GM21723 (cell line): ENCODE data around the gene AK3.
"Not testable (repeated sequence)": the region's sequence is repeated elsewhere in the genome, so short reads cannot be mapped to it uniquely, and the experiment has no call there.

Source experiments
- ATAC-seq: cut with Tn5 transposase; IDR thresholded peaks from one replicate; pipeline ENCODE4 v1.9.1; 2021; ENCODE audit warnings: mild to moderate bottlenecking, moderate library complexity; ENCODE audit not compliant: unreplicated experiment

Gene AK3

DNA sequence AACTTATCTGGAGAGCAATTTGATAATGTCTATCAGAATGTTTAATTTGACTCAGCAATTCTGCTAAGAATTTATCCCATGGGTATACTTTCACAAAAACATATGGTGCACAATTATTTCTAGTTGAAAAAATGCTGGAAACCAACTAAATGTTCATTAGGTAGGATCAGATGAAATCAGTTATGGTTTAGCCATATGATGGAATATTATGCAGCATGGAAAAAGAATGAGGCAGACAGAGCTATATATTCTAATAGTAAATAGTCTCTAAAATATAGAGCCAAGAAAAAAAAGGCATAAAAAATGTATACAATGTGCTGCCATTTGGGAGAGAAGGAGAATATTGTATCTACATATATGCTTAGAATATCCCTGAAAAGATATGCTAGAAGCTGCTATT is 71.1 kb downstream of the AK3 start:
- no peak for ATAC-seq

DNA sequence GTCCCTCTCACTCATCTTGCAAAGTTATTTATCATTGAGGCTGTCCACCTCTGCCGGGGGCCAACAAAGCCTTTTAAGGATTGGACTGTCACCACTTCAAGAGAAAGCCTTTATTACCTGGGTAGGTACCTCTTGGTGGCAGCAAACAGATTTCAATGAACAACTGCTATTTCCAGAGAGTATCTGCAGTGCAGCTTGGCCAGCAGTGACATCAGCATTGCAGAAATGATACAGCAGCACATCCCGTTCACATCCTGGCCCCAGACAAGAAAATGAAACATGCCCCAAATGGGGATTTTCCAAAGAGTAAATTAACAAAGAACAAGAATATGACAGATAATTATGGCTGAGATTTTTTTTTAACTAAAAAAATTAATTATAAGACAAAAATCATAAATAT is 72.4 kb downstream of the AK3 start:
- no peak for ATAC-seq

DNA sequence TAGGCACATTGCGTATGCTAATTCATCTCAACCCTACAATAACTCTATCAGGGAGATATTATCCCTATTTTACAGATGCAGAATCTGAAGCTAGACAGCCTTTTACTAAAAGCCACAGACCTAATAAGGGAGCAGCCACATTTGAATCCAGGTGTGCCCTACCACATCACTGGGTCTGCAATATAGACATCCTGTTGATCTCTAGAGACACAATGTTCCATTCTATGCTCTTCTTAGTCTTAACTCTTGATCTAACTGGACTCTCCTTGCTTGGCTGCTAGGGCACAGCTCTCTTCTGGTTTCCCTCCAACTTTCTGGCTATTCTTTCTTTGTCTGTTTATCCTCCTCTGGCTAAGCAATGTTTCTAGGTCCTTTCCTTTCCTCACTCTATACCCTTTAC is 73.3 kb downstream of the AK3 start:
- ATAC-seq: no peak

DNA sequence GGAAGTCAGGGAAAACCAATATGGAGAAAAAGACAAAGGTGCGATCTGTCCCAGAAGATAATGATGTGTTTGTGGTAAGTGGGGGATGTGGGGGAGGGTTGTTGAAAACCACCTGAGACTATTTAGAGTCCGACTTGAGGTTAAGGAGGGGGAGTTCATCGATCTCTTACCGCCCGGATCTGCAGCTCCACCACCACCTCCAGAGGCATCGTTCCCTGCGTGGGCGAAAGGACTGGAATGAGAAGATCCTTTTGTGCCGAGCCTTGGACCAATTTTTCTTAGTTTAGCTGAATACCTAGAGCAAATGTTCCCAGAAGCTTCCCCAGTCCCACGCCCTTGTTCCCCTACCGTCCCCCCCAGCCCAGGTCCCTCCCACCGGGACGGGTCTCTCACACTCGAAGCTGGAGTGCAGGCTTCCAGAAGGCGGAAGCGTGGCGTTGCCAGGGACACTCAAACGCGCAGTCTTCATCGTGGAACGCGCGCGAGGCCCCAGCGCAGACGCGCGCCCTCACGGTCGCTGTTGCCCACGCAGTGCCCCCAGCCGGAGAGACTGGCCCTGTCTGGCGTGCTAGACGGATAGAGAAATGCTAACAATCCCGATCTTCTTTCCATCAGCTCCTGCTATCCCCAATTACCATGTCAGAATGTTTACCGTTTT is 74.8 kb downstream of the AK3 start, which contains the start of gene SPATA6L:
TSS of gene SPATA6L (minus strand) at position 439 of the 658 bp plus-strand sequence. CDS start at position 209, 230 bp downstream.
- no peak for ATAC-seq

DNA sequence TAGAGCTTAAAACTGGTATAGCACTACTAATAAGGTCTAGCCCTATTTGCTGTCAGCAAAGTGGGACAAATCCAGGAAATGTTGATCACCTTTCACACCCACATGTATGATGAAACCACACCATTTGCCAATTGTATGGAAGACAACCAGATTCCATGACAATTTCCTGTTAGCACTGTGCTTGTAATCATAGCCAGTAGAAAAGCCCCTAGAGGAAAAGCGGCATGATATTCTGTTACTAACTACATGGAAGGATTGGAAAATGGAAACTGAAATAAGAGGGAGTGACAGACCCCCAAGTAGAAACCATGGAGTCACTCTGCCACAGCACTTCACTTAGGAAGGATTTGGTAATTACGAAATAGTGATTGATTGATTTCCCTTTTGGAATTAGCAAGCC is 75.6 kb downstream of the AK3 start:
- ATAC-seq: no peak

DNA sequence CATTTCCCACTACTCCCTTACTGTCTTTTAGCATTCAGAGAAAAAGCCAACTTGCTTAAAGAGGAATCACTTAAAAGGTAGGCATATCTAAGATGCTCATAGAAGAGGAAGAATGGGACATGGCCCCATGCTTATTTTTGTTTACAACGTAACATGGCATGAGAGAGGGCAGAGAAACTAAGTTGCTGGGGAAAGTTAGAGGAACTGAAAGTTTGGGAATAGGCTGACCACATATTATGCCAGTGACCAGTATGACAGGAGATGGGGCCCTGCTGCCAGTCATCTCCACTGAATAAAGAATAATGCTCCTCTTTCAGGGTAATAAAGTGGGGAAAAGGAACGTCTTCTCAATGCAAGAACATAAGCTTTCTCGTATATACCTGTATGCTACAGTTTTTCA is 77.0 kb downstream of the AK3 start:
- no peak for ATAC-seq

DNA sequence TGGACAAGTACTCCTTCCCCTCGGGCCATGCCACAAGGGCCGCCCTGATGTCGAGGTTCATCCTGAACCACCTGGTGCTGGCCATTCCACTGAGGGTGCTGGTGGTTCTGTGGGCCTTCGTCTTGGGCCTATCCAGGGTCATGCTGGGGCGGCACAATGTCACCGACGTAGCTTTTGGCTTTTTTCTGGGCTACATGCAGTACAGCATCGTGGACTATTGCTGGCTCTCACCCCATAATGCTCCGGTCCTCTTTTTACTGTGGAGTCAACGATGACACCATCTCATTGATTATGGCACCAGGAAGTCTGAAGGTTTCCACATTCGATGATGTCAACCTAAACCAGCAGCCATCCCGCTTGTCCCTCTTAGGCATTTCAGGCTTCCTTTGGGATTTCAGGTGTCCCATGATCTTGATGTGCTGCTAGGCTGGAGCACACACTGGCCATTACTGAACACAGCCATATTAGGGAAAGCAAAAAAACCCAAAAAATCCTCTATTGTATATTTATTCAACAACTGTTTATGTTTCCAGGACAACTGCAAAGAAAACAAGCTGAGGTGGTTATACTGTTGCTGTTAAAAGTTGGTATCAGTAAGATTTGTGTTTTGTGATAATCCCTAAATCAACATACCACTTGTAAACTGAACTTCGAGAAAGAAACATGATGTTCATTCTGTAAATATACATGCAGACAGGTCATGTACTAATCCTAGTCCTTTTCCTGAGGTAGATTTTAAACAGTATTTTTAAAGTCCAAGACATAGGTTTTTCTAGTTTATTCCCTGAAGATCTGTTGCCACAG is 77.8 kb downstream of the AK3 start:
- ATAC-seq: no peak

DNA sequence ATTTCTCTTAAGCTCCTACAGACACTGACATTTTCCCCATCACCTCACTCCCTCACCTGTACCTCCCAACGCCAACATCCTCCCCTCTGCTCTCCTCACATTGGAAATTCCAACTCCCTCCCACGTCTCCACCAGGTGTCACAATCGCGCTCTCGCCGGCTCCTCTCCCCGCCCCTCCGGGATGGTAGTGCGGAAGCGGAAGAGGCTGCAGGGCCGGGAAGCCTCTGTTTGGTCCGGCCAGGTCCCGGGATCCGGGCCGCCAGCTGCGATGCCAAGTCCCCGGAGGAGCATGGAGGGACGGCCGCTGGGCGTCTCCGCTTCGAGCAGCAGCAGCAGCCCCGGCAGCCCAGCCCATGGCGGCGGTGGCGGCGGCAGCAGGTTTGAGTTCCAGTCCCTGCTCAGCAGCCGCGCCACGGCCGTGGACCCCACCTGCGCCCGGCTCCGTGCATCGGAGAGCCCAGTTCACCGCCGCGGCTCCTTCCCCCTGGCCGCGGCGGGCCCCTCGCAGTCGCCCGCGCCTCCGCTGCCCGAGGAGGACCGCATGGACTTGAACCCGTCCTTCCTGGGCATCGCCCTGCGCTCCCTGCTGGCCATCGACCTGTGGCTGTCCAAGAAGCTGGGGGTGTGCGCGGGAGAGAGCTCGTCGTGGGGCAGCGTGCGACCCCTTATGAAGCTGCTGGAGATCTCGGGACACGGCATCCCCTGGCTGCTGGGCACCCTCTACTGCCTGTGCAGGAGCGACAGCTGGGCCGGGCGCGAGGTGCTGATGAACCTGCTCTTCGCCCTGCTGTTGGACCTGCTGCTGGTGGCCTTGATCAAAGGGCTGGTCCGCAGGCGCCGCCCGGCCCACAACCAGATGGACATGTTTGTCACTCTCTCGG is 78.7 kb downstream of the AK3 start, which contains the start of gene PLPP6:
TSS of gene PLPP6 (plus strand) at position 187 of the 881 bp plus-strand sequence. CDS start at position 269, 82 bp downstream.
- peak; percentile 90 for ATAC-seq

DNA sequence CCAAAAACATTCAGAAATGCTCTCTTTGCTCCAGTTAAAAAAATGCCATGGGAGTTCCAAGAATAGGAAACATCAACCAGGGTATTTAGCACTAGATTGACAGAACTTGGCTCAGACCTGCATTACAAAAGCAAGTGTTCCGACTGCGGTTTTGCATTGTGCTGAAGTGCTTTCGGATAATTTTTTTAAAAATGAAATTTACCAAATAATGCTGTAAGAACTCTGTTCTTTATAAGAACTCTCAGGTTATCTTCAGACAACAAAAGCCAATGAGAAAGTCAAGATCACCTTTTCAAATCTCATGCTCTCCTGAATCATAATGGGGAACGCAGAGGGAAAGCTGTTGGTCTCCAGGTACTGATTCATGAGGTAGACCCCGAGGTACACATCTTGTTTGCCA is 79.4 kb downstream of the AK3 start:
- no peak for ATAC-seq

DNA sequence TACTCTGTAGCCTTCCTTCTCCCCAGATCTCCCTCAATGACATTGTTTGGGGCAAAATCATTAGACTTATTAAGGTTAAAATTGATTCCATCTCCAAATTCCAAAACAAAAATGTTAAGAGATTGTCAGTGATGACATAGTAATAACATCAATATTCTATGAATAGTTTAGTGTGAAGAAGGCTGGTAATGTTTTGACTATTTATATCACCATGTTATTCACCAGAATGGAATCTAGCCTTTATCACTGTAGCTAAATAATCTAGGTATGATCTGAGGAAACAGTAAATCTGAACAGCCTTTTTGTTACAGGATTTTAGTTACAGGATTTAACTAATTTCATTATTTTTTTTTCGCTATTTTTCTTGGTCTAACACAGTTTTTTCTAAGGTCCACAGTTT is 79.8 kb downstream of the AK3 start:
- no peak for ATAC-seq

DNA sequence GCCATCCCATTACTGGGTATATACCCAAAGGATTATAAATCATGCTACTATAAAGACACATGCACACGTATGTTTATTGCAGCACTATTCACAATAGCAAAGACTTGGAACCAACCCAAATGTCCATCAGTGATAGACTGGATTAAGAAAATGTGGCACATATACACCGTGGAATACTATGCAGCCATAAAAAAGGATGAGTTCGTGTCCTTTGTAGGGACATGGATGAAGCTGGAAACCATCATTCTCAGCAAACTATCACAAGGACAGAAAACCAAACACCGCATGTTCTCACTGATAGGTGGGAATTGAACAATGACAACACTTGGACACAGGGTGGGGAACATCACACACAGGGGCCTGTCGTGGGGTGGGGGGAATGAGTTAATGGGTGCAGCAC is 80.3 kb downstream of the AK3 start:
- not testable (repeated sequence) for ATAC-seq
